HCT116 (cell line): ENCODE data around the gene CD44. TPM values are rescaled to one million over a fixed set of nuclear protein-coding genes. Genes with fewer than 3 reads are reported as not detected.

Experiments
- ATAC-seq: fragments of 200-7000 bp; cut with Tn5 transposase; 2 replicates; pipeline ENCODE4 v1.9.1; 2020; ENCODE audit warnings: mild to moderate bottlenecking, moderate library complexity
- BruUV-seq: library from RNA; stranded (reverse); fragments of 400-500 nt; replicated peaks from 2 replicates; lab custom pipeline; 2021; lab: Mats Ljungman, UMichigan
- CTCF ChIA-PET: fragments of 300-600 bp; sonication (Branson Sonifier 250); formaldehyde crosslinking; loops from one replicate; lab custom pipeline; 2021; ENCODE audit warnings: antibody characterized with exemption; lab: Charles Lee
- POLR2A ChIA-PET: fragments of 300-600, 350-600 bp; sonication (Branson Sonifier 250); formaldehyde crosslinking; loops from one replicate; lab custom pipeline; 2021; ENCODE audit warnings: antibody characterized with exemption; lab: Charles Lee
- RAD21 ChIA-PET, 2 experiments: fragments of 300-600 bp; sonication (Branson Sonifier 250); formaldehyde crosslinking; loops; one replicate each; lab custom pipeline; 2023; ENCODE audit warnings: low total read pairs in 2 of 2; ENCODE audit not compliant: uncharacterized antibody in 2 of 2, unreplicated experiment in 2 of 2, low non-redundant PET in 1 of 2; lab: Charles Lee
- DNase-seq: peaks from one replicate; pipeline ENCODE4 v3.0.0-alpha.2; 2010; ENCODE audit warnings: low read depth, low spot score
- H2AFZ ChIP-seq: fragments of 200-600 bp; shearing (Covaris generic), sonication (generic); 2 replicates; pipeline ENCODE4 v1.6.1; 2017; ENCODE audit warnings: low read depth, mixed run types, mixed read lengths, antibody characterized with exemption, low read length; ENCODE audit not compliant: poor library complexity, severe bottlenecking
- H3K27ac ChIP-seq: 2 replicates; pipeline ENCODE4 v1.5.1; 2012; ENCODE audit warnings: low read depth, low read length
- H3K27me3 ChIP-seq: fragments of 200-600 bp; sonication (generic); 2 replicates; pipeline ENCODE4 v1.6.1; 2016; ENCODE audit warnings: mixed run types, low read length, mixed read lengths; ENCODE audit not compliant: insufficient read depth
- H3K36me3 ChIP-seq, 2 experiments: fragments of 200-500 bp in 1 of 2; fragments of 200-600 bp in 1 of 2; sonication (Bioruptor generic) in 1 of 2; sonication (generic) in 1 of 2; 2 replicates each; pipeline versions ENCODE4 v1.5.1 to v1.6.1; 2014 to 2016; ENCODE audit warnings: low read length in 2 of 2, inconsistent platforms in 1 of 2, mixed read lengths in 1 of 2, mixed run types in 1 of 2; ENCODE audit not compliant: insufficient read depth in 2 of 2, control insufficient read depth in 1 of 2
- H3K4me1 ChIP-seq, 2 experiments: fragments of 200-600 bp in 1 of 2; sonication (generic) in 1 of 2; 2 replicates each; pipeline versions ENCODE4 v1.5.1 to v1.6.1; 2012 to 2017; ENCODE audit warnings: low read length in 2 of 2, inconsistent platforms in 1 of 2, mild to moderate bottlenecking in 1 of 2, mixed read lengths in 1 of 2, mixed run types in 1 of 2, moderate library complexity in 1 of 2; ENCODE audit not compliant: insufficient read depth in 2 of 2, control insufficient read depth in 1 of 2
- H3K4me2 ChIP-seq: fragments of 200-600 bp; sonication (generic); 2 replicates; pipeline ENCODE4 v1.6.1; 2017; ENCODE audit warnings: mixed run types, low read length, mixed read lengths
- H3K4me3 ChIP-seq, 2 experiments: fragments of 200-600 bp in 1 of 2; sonication (generic) in 1 of 2; replicated peaks in 1 of 2; 2 replicates each; pipeline ENCODE4 v1.5.1; 2011 to 2016; ENCODE audit warnings: low read length in 2 of 2, control low read depth in 1 of 2, low read depth in 1 of 2, mild to moderate bottlenecking in 1 of 2, mixed read lengths in 1 of 2, mixed run types in 1 of 2
- H3K79me2 ChIP-seq: fragments of 200-600 bp; sonication (generic); 2 replicates; pipeline ENCODE4 v1.6.1; 2017; ENCODE audit warnings: mild to moderate bottlenecking, mixed run types, low read length, moderate library complexity, mixed read lengths; ENCODE audit not compliant: insufficient read depth
- H3K9ac ChIP-seq: fragments of 200-600 bp; sonication (generic); 2 replicates; pipeline ENCODE4 v1.6.1; 2016; ENCODE audit warnings: low read length, mixed read lengths
- H3K9me2 ChIP-seq: fragments of 200-600 bp; sonication (generic), shearing (Covaris generic); 2 replicates; pipeline ENCODE4 v1.6.1; 2017; ENCODE audit warnings: mixed run types, mild to moderate bottlenecking, moderate library complexity; ENCODE audit not compliant: insufficient read depth
- H3K9me3 ChIP-seq, 2 experiments: fragments of 200-500 bp in 1 of 2; fragments of 200-600 bp in 1 of 2; sonication (Bioruptor generic) in 1 of 2; sonication (generic) in 1 of 2; 2 replicates each; pipeline ENCODE4 v1.6.1; 2014 to 2017; ENCODE audit warnings: low read length in 2 of 2, mixed read lengths in 2 of 2, inconsistent platforms in 1 of 2, low read depth in 1 of 2, mild to moderate bottlenecking in 1 of 2, mixed run types in 1 of 2, moderate library complexity in 1 of 2; ENCODE audit not compliant: control insufficient read depth in 1 of 2, insufficient read depth in 1 of 2
- H4K20me1 ChIP-seq: fragments of 200-600 bp; sonication (generic), shearing (Covaris generic); 2 replicates; pipeline ENCODE4 v1.6.1; 2017; ENCODE audit warnings: mixed run types, mild to moderate bottlenecking, moderate library complexity; ENCODE audit not compliant: insufficient read depth
- ATF3 ChIP-seq: IDR thresholded peaks from 2 replicates; pipeline ENCODE4 v1.6.1; 2012
- EGR1 ChIP-seq: IDR thresholded peaks from 2 replicates; pipeline ENCODE4 v1.6.1; 2012; ENCODE audit warnings: low read depth
- ELF1 ChIP-seq: IDR thresholded peaks from 2 replicates; pipeline ENCODE4 v1.6.1; 2012; ENCODE audit warnings: low read depth, borderline replicate concordance
- EZH2 ChIP-seq: fragments of 200-600 bp; sonication (generic); IDR thresholded peaks from 2 replicates; pipeline ENCODE4 v1.6.1; 2017; ENCODE audit warnings: antibody characterized with exemption, mixed run types
- EZH2phosphoT487 ChIP-seq: fragments of 200-600 bp; IDR thresholded peaks from 2 replicates; pipeline ENCODE4 v1.6.1; 2018; ENCODE audit warnings: antibody characterized with exemption, borderline replicate concordance
- FOSL1 ChIP-seq: IDR thresholded peaks from 2 replicates; pipeline ENCODE4 v1.6.1; 2012; ENCODE audit warnings: low read depth
- JUND ChIP-seq: IDR thresholded peaks from 2 replicates; pipeline ENCODE4 v1.6.1; 2012
- MAX ChIP-seq: IDR thresholded peaks from 2 replicates; pipeline ENCODE4 v1.6.1; 2012
- POLR2A ChIP-seq: IDR thresholded peaks from 2 replicates; pipeline ENCODE4 v1.7.0; 2011; ENCODE audit warnings: borderline replicate concordance; ENCODE audit not compliant: insufficient read depth, insufficient read length; ENCODE audit errors: extremely low read depth
- POLR2AphosphoS5 ChIP-seq: IDR thresholded peaks from 2 replicates; pipeline ENCODE4 v1.6.1; 2011; ENCODE audit warnings: mild to moderate bottlenecking, low read depth, low read length, moderate library complexity
- REST ChIP-seq: IDR thresholded peaks from 2 replicates; pipeline ENCODE4 v1.6.1; 2012; ENCODE audit warnings: low read depth
- SIN3A ChIP-seq: IDR thresholded peaks from 2 replicates; pipeline ENCODE4 v1.6.1; 2012; ENCODE audit warnings: low read depth
- SP1 ChIP-seq: IDR thresholded peaks from 2 replicates; pipeline ENCODE4 v1.6.1; 2012; ENCODE audit warnings: low read depth
- YY1 ChIP-seq: IDR thresholded peaks from 2 replicates; pipeline ENCODE4 v1.6.1; 2011; ENCODE audit warnings: low read length, low read depth, moderate library complexity, mild to moderate bottlenecking; ENCODE audit not compliant: insufficient replicate concordance; ENCODE audit errors: extremely low read depth
- ZBTB33 ChIP-seq: IDR thresholded peaks from 2 replicates; pipeline ENCODE4 v1.6.1; 2011; ENCODE audit warnings: mild to moderate bottlenecking, low read length, moderate library complexity; ENCODE audit not compliant: insufficient replicate concordance; ENCODE audit errors: extremely low read depth
- ZNF274 ChIP-seq: fragments of 200-500 bp; sonication (Bioruptor generic); IDR thresholded peaks from 2 replicates; pipeline ENCODE4 v1.6.1; 2014; ENCODE audit warnings: mild to moderate bottlenecking, low read depth, low read length, inconsistent platforms
- intact Hi-C: fragments of 100-400 bp; cut with micrococcal nuclease; formaldehyde crosslinking; loops from 2 replicates; pipeline ENCODE4 v1.10.0; 2022
- total RNA-seq: library from RNA; stranded (reverse); gene quantifications from one replicate; pipeline ENCODE4 v1.2.1, GENCODE V29; 2021; ENCODE audit not compliant: unreplicated experiment

The CD44 gene
- total RNA-seq, 1 experiment from 2014 or later = 742 TPM

- TF ChIP-seq REST (no peak), POLR2AphosphoS5 (no peak), SP1 (no peak), ZNF274 (no peak)
Measured at GRCh38 chr11:35223371-35223796, 84.4 kb downstream of the CD44 start (continued).

- Histone ChIP-seq H3K4me3 (no peak overlapping the region), H3K79me2 (no peaks in the 10 kb centered on the region), H3K36me3 (peaks cover 67 to 73% of the 10 kb centered on the region in 2 experiments), H2AFZ (no peak overlapping the region), H3K9ac (no peak overlapping the region), H3K27ac (no peak overlapping the region), H3K27me3 (no peaks in the 10 kb centered on the region), H3K4me1 (no peaks in the 10 kb centered on the region), H3K9me2 (no peaks in the 10 kb centered on the region), H3K4me2 (no peak overlapping the region)
- DNase-seq = no peak
- CTCF ChIA-PET = no interaction called here
- no peak for ATAC-seq
- POLR2A ChIA-PET = no interaction called here
- intact Hi-C loops = loop anchor here (5.0 kb wide), 1 partner anchor 227 kb away; no protein-coding TSS in a partner anchor
- RAD21 ChIA-PET = no interaction called here
- TF ChIP-seq ELF1 = no peak
- TF ChIP-seq ZNF274 = no peak
- TF ChIP-seq YY1 = no peak
- no peak for TF ChIP-seq EZH2
- TF ChIP-seq POLR2AphosphoS5 = no peak
- TF ChIP-seq EZH2phosphoT487 = no peak
- no peak for TF ChIP-seq ATF3
- TF ChIP-seq REST = no peak
- no peak for TF ChIP-seq ZBTB33
- TF ChIP-seq POLR2A = no peak
- no peak for TF ChIP-seq MAX
- no peak for TF ChIP-seq FOSL1
- TF ChIP-seq EGR1 = no peak
- TF ChIP-seq SIN3A = no peak
- no peak for TF ChIP-seq JUND
- TF ChIP-seq, all 23 proteins: peak for 0
- BruUV-seq = no TSS peak
- H3K9me3 ChIP-seq = no peaks in the 10 kb centered on the region
- H4K20me1 ChIP-seq = no peaks in the 10 kb centered on the region
Measured at GRCh38 chr11:35223991-35224390, 85.0 kb downstream of the CD44 start.
